Endodermal cell (in vitro differentiated cells): ENCODE results near the gene SECISBP2. TPM values are rescaled to one million over a fixed set of nuclear protein-coding genes. Genes with fewer than 3 reads are reported as not detected.

Experiments used
- DNase-seq: peaks from one replicate; pipeline ENCODE4 v3.0.0-alpha.2; 2017
- H3K27ac ChIP-seq: 2 replicates; pipeline ENCODE4 v1.5.1; 2013; ENCODE audit warnings: mild to moderate bottlenecking, low read depth, low read length, moderate library complexity
- H3K27me3 ChIP-seq: 2 replicates; pipeline ENCODE4 v1.6.1; 2013; ENCODE audit warnings: mild to moderate bottlenecking, low read length, moderate library complexity; ENCODE audit not compliant: insufficient read depth, control insufficient read depth, poor library complexity, severe bottlenecking
- H3K36me3 ChIP-seq: 2 replicates; pipeline ENCODE4 v1.7.0; 2013; ENCODE audit warnings: mild to moderate bottlenecking, low read length, moderate library complexity; ENCODE audit not compliant: control insufficient read depth, insufficient read depth
- H3K4me1 ChIP-seq: one replicate; pipeline ENCODE4 v1.7.0; 2013; ENCODE audit warnings: low read length; ENCODE audit not compliant: control insufficient read depth, insufficient read depth
- H3K4me3 ChIP-seq: 2 replicates; pipeline ENCODE4 v1.5.1; 2013; ENCODE audit warnings: mild to moderate bottlenecking, low read length, moderate library complexity
- H3K9ac ChIP-seq: 2 replicates; pipeline ENCODE4 v1.6.1; 2013; ENCODE audit warnings: mild to moderate bottlenecking, low read length, moderate library complexity; ENCODE audit not compliant: poor library complexity, severe bottlenecking; ENCODE audit errors: extremely low read depth
- H3K9me3 ChIP-seq: 2 replicates; pipeline ENCODE4 v1.6.1; 2013; ENCODE audit warnings: mild to moderate bottlenecking, low read length, moderate library complexity; ENCODE audit not compliant: control insufficient read depth
- H3K27ac Mint-ChIP-seq: 2 replicates; pipeline ENCODE4 v1.8.0; 2020; ENCODE audit warnings: mixed read lengths
- H3K27me3 Mint-ChIP-seq: 2 replicates; pipeline ENCODE4 v1.8.0; 2021; ENCODE audit warnings: mild to moderate bottlenecking, mixed read lengths; ENCODE audit not compliant: insufficient read depth
- H3K36me3 Mint-ChIP-seq: 2 replicates; pipeline ENCODE4 v1.8.0; 2020; ENCODE audit warnings: low read depth, mixed read lengths
- H3K4me1 Mint-ChIP-seq: 2 replicates; pipeline ENCODE4 v1.8.0; 2020; ENCODE audit warnings: mixed read lengths
- H3K4me3 Mint-ChIP-seq: 2 replicates; pipeline ENCODE4 v1.8.0; 2020; ENCODE audit warnings: mild to moderate bottlenecking, moderate library complexity, mixed read lengths
- H3K9me3 Mint-ChIP-seq: 2 replicates; pipeline ENCODE4 v1.8.0; 2020; ENCODE audit warnings: mild to moderate bottlenecking, mixed read lengths
- WGBS, 2 experiments: methylation state at CpG; one replicate each; pipeline versions ENCODE4 v1.1.5 to v1.1.7; 2013; ENCODE audit warnings: missing lambda C conversion rate in 2 of 2, mixed read lengths in 1 of 2; ENCODE audit not compliant: insufficient coverage in 1 of 2, insufficient read length in 1 of 2; 5-methylcytosine and 5-hydroxymethylcytosine counted together
- total RNA-seq, 2 donors: library from RNA; stranded (reverse); fragmentation: NEBNext Ultra II Directional in 1 of 2; extraction: Animal tissue kit (Norgen Biotek cat#: 25700) in 1 of 2; gene quantifications; 2 replicates in 1 of 2; 3 replicates in 1 of 2; pipeline ENCODE4 v1.2.1, GENCODE V29; 2021
- TF ChIP-seq, protein P1 (sequence below): fragments of 200-600 bp; sonication (generic); conservative IDR thresholded peaks from 2 replicates; pipeline ENCODE4 v1.5.0; 2021; ENCODE audit warnings: antibody characterized with exemption, mild to moderate bottlenecking

The SECISBP2 gene
- total RNA-seq, 2 donors from 2014 or later = 55.7 to 56.0 TPM

- H3K4me3 Mint-ChIP-seq = no peak overlapping the region
- no peaks in the 10 kb centered on the region for H3K27me3 ChIP-seq
- H3K4me1 Mint-ChIP-seq = no peaks in the 10 kb centered on the region
- 92 to 100% methylated on average over 3 to 5 of the region's 5 CpGs for WGBS, 2 experiments
- no peaks in the 10 kb centered on the region for H3K9me3 ChIP-seq
- H3K27me3 Mint-ChIP-seq = no peaks in the 10 kb centered on the region
- no peak overlapping the region for H3K27ac Mint-ChIP-seq
- H3K36me3 ChIP-seq = peaks cover 63% of the 10 kb centered on the region
- TF ChIP-seq, protein P1, sequence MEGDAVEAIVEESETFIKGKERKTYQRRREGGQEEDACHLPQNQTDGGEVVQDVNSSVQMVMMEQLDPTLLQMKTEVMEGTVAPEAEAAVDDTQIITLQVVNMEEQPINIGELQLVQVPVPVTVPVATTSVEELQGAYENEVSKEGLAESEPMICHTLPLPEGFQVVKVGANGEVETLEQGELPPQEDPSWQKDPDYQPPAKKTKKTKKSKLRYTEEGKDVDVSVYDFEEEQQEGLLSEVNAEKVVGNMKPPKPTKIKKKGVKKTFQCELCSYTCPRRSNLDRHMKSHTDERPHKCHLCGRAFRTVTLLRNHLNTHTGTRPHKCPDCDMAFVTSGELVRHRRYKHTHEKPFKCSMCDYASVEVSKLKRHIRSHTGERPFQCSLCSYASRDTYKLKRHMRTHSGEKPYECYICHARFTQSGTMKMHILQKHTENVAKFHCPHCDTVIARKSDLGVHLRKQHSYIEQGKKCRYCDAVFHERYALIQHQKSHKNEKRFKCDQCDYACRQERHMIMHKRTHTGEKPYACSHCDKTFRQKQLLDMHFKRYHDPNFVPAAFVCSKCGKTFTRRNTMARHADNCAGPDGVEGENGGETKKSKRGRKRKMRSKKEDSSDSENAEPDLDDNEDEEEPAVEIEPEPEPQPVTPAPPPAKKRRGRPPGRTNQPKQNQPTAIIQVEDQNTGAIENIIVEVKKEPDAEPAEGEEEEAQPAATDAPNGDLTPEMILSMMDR = no peak
- peaks cover 88% of the 10 kb centered on the region for H3K36me3 Mint-ChIP-seq
- no peak overlapping the region for H3K4me3 ChIP-seq
- H3K9ac ChIP-seq = no peak overlapping the region
- no peak for DNase-seq
- no peaks in the 10 kb centered on the region for H3K4me1 ChIP-seq
- H3K27ac ChIP-seq = no peak overlapping the region
- H3K9me3 Mint-ChIP-seq = no peaks in the 10 kb centered on the region
These were observed 29.4 kb downstream of the SECISBP2 start for GRCh38 chr9:89347651-89348050.

GRCh38 chr9:89349607-89350006, 31.3 kb downstream of the SECISBP2 start:
- H3K27me3 Mint-ChIP-seq = no peaks in the 10 kb centered on the region
- WGBS, 2 experiments = 91 to 93% methylated on average over 5 to 6 of the region's 6 CpGs

GRCh38 chr9:89350988-89351557, 32.8 kb downstream of the SECISBP2 start:
- TF ChIP-seq, protein P1 = no peak
- peaks cover 72% of the 10 kb centered on the region for H3K36me3 ChIP-seq
- H3K4me1 Mint-ChIP-seq = no peaks in the 10 kb centered on the region

More at GRCh38 chr9:89349607-89350006, 31.3 kb downstream of the SECISBP2 start:
- Histone ChIP-seq H3K27ac (no peak overlapping the region), H3K36me3 (peaks cover 73% of the 10 kb centered on the region), H3K4me1 (no peaks in the 10 kb centered on the region), H3K4me3 (no peak overlapping the region), H3K9ac (no peak overlapping the region), H3K27me3 (no peaks in the 10 kb centered on the region), H3K9me3 (no peaks in the 10 kb centered on the region)
- TF ChIP-seq, protein P1 = no peak
- Mint-ChIP-seq H3K27ac (no peak overlapping the region), H3K4me1 (no peaks in the 10 kb centered on the region), H3K9me3 (no peaks in the 10 kb centered on the region), H3K36me3 (peaks cover 86% of the 10 kb centered on the region), H3K4me3 (no peak overlapping the region)
- DNase-seq = no peak

More at GRCh38 chr9:89350988-89351557, 32.8 kb downstream of the SECISBP2 start:
- Mint-ChIP-seq H3K9me3 (no peaks in the 10 kb centered on the region), H3K36me3 (peaks cover 88% of the 10 kb centered on the region), H3K4me3 (no peak overlapping the region), H3K27ac (no peak overlapping the region), H3K27me3 (no peaks in the 10 kb centered on the region)
- H3K27me3 ChIP-seq = no peaks in the 10 kb centered on the region
- DNase-seq = no peak
- H3K4me1 ChIP-seq = no peaks in the 10 kb centered on the region
- no peak overlapping the region for H3K9ac ChIP-seq
- H3K9me3 ChIP-seq = no peaks in the 10 kb centered on the region
- no peak overlapping the region for H3K27ac ChIP-seq
- WGBS, 2 experiments = 87 to 100% methylated on average over 1 to 2 of the region's 2 CpGs
- no peak overlapping the region for H3K4me3 ChIP-seq
